GM12874 (cell line): Measurements from ENCODE around the gene PBXIP1.

Experiments used
- CTCF ChIP-seq: IDR thresholded peaks from 2 replicates; pipeline ENCODE4 v1.5.1; 2011; ENCODE audit warnings: low read depth, mild to moderate bottlenecking, control low read depth, low read length, moderate library complexity; ENCODE audit not compliant: insufficient read depth

The PBXIP1 gene

GRCh38 chr1:154944401-154945159 lies 11.3 kb downstream of the PBXIP1 start:
- no peak for TF ChIP-seq CTCF

DNA sequence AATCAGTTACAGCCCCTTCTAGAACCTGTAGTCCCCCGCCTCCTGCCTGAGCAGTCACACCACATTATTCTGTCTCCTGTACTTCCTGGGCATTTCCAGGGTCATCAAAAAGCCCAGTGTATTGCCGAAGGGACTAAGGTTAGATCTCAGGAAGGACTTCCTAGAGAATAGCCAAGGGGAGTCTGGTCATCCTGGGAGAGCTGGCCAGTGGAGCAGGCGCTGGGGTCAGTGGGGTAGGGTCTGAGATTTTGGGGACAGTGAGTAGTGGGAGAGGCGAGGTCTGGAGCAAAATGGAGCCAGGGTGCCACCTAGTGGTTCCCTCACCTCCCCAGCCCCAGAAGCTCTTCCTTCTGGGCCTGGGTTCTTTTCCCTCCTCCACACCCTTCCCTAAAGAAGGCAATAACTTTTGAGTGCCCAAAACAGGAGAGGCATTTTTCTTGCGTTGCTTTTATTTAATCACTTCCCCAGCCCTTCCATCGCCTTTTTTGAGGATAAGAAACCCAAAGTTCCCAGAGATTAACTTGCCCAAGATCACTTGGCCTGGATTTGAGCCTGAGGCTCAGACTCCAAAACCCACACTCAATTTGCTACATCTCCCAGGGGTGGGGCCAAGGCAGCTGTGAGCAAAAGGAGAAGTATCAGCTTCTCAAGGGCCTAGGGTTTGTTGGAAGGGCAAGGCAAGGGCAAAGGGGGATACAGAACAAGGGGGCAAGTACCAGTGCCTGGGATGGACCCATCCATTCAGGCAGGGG lies 12.1 kb downstream of the PBXIP1 start:
- TF ChIP-seq CTCF: peak; percentile 87

DNA sequence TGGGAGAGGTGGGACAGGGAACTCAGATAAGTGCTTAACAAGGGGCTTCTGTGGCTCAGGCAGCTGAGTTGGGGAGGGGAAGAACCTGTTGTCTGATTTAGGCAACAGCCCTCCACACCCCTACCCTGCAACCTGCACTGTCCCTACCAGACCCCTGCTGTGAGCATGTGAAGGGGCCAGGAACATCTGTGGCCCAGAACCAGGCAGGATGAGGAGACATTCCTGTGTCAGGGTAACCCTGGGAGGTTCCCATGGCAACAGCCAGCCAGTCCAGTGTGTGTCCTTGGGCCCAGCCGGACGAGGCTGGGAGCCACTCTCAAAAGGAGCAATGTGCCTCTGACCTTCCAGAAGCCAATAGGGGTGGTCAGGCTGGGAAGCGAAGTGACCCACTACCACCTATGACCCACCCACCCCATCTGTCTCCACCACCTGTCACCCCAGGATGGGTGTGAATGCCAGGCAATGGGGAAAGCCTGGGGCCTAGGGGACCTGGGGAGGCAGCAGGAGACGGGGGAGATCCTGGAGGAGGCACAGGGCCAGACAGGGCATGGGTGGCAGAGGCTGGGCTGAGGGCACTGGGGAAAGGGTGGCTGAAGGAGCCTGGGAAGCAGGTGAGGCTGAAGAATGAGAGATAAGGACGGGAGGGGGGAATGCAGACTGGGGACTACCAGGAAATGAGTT lies 14.4 kb downstream of the PBXIP1 start:
- TF ChIP-seq CTCF: no peak

GRCh38 chr1:154940651-154941194 lies 15.2 kb downstream of the PBXIP1 start:
- TF ChIP-seq CTCF: no peak

GRCh38 chr1:154940213-154940560 lies 15.7 kb downstream of the PBXIP1 start:
- TF ChIP-seq CTCF: no peak

DNA sequence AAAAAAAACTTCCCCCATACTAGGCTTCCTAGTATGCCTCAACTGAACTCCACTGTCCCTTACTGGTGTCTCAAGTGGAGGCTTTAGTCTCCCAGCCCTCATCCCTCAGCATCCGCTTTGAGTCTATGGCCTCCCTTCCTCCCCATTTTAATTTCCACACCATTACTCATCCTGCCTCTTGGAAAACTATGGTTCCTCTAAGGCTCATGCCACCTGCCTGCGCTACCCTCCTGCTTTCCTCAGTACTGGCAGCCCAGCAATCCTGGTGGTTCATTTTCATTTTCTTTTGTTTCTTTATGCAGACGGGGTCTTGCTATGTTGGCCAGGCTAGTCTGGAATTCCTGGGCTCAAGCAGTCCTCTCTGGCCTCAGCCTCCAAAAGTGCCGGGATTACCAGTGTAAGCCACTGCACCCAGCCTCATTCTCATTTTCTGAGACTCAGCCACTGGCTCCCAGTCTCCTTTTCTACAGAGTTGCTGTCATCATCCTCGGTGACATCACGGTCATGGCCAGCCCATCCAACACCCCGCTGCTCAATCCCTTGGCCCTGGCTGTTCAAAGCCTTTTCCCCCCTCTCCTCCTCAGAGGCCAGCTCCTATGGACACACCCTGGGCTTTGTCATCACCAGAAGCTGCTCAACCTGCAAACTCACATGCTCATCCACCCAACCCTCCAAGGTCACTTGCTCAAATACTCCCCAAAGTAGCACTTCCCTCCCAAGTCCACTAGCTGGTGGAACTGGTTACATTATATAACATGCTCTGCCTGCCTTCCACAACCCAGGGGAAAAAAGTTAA lies 17.1 kb downstream of the PBXIP1 start:
- no peak for TF ChIP-seq CTCF
